ENCODE measurements around the gene SCFD2. TPM values are rescaled to one million over a fixed set of nuclear protein-coding genes. Genes with fewer than 3 reads are reported as not detected.

Gene SCFD2
- polyA plus RNA-seq, 4 donors: 13.3 to 14.3 (median 13.4) TPM

Other genes with a start within 250 kb of the SCFD2 start
- 100 to 1,000 TPM in 3 of 4 donors, 10 to 100 TPM in 1; 83.2 to 108 (median 106) TPM for gene FIP1L1, start 11.6 kb upstream of the SCFD2 start, polyA plus RNA-seq (ENCODE audit: insufficient read length in 4 of 4)
- 10 to 100 TPM; 16.9 to 22.4 (median 18.7) TPM for gene LNX1, start 225.4 kb upstream of the SCFD2 start, polyA plus RNA-seq (ENCODE audit: insufficient read length in 4 of 4)

Measured in right renal pelvis (tissue), 4 donors.